Thoracic aorta endothelial cell (primary cell): Measurements from ENCODE around the gene AGTR2. TPM values are rescaled to one million over a fixed set of nuclear protein-coding genes. Genes with fewer than 3 reads are reported as not detected.

Experiments
- total RNA-seq: library from RNA; depleted of rRNA; stranded (reverse); fragments of >200 nt; gene quantifications from 2 replicates; pipeline ENCODE4 v1.2.3, GENCODE V29; 2012

The AGTR2 gene
- total RNA-seq = not detected in 2 replicates

GRCh38 chrX:116170511-116170910 is at the start of gene AGTR2:
Gene AGTR2 (plus strand): TSS chrX:116170744. CDS start chrX:116172281, 1,537 bp downstream.

